ENCODE measurements around the gene KCNQ1. TPM values are rescaled to one million over a fixed set of nuclear protein-coding genes. Genes with fewer than 3 reads are reported as not detected.

Gene KCNQ1
- total and polyA plus RNA-seq, 2 of the 13 experiments (the other 11 are each of a cell fraction or from before 2014, with no cell fraction given), result 0.02 to 0.08 TPM

DNA sequence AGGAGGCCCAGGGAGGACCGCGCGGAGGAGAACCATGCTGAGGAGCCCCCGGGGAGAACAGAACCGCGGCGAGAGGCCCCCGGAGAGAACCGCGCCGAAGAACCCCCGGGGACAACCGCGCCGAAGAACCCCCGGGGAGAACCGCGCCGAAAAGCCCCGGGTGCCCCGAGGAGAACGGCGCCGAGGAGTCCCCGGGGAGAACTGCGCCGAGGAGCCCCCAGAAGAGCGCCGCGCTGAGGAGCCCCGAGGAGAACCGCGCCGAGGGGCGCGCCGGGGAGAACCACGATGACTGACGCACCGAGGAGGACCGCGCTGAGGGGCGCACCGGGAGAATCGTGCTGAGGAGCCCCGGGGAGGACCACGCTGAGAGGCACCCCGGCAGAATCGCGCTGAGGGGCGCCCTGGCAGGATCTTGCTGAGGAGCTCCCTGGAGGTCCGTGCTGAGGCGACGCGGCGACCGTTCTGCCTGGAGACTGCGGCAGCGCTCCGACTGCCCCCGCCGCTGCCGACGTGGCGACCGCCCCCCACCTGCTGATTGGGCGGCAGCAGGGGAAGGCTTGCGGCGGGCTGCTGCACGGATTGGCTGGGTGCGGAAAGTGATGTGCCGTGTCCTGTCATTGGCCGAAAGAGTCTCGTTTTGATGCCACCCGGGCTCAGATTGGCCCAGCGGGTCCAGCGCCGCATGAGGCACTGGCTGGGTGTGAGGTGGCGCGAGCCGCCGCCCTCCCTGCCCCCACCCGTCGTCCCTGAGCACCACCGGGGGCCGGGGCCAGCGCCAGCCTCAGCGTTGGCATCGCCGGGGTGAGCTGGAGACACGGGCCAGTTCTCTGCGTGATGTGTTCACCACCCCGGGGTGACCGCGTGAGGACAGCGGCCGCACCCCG lies 255.0 kb downstream of the KCNQ1 start, which contains the start of gene KCNQ1OT1 (continued):
- TF ChIP-seq, protein P1, sequence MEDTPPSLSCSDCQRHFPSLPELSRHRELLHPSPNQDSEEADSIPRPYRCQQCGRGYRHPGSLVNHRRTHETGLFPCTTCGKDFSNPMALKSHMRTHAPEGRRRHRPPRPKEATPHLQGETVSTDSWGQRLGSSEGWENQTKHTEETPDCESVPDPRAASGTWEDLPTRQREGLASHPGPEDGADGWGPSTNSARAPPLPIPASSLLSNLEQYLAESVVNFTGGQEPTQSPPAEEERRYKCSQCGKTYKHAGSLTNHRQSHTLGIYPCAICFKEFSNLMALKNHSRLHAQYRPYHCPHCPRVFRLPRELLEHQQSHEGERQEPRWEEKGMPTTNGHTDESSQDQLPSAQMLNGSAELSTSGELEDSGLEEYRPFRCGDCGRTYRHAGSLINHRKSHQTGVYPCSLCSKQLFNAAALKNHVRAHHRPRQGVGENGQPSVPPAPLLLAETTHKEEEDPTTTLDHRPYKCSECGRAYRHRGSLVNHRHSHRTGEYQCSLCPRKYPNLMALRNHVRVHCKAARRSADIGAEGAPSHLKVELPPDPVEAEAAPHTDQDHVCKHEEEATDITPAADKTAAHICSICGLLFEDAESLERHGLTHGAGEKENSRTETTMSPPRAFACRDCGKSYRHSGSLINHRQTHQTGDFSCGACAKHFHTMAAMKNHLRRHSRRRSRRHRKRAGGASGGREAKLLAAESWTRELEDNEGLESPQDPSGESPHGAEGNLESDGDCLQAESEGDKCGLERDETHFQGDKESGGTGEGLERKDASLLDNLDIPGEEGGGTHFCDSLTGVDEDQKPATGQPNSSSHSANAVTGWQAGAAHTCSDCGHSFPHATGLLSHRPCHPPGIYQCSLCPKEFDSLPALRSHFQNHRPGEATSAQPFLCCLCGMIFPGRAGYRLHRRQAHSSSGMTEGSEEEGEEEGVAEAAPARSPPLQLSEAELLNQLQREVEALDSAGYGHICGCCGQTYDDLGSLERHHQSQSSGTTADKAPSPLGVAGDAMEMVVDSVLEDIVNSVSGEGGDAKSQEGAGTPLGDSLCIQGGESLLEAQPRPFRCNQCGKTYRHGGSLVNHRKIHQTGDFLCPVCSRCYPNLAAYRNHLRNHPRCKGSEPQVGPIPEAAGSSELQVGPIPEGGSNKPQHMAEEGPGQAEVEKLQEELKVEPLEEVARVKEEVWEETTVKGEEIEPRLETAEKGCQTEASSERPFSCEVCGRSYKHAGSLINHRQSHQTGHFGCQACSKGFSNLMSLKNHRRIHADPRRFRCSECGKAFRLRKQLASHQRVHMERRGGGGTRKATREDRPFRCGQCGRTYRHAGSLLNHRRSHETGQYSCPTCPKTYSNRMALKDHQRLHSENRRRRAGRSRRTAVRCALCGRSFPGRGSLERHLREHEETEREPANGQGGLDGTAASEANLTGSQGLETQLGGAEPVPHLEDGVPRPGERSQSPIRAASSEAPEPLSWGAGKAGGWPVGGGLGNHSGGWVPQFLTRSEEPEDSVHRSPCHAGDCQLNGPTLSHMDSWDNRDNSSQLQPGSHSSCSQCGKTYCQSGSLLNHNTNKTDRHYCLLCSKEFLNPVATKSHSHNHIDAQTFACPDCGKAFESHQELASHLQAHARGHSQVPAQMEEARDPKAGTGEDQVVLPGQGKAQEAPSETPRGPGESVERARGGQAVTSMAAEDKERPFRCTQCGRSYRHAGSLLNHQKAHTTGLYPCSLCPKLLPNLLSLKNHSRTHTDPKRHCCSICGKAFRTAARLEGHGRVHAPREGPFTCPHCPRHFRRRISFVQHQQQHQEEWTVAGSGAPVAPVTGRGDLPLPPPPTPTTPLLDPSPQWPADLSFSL (CRISPR knock-in tag; IDR thresholded peaks at IDR 0.05), result peak; percentile 50; the same call in 1 of the 2 replicates
- peak; percentile 89 for TF ChIP-seq ZNF317 (CRISPR knock-in tag; IDR thresholded peaks at IDR 0.05)
- TF ChIP-seq PPARG (CRISPR knock-in tag; conservative IDR thresholded peaks at IDR 0.05), result peak; percentile 6; the same call in 1 of the 2 replicates
- TF ChIP-seq NRL (CRISPR knock-in tag; IDR thresholded peaks at IDR 0.05; ENCODE audit: borderline replicate concordance), result peak; percentile 92; the same call in 1 of the 2 replicates
- TF ChIP-seq SNAPC4 (CRISPR knock-in tag; IDR thresholded peaks at IDR 0.05), result peak; percentile 44; the same call in 1 of the 2 replicates
- no peak for TF ChIP-seq NBN (conservative IDR thresholded peaks at IDR 0.05)
- TF ChIP-seq BHLHE40 (IDR thresholded peaks at IDR 0.05; ENCODE audit: low read length), result 0 out of 2 replicates have a peak, but pooled peaks have one; percentile 2
- TF ChIP-seq DRAP1 (CRISPR knock-in tag; IDR thresholded peaks at IDR 0.05), result peak; percentile 99
- no peak for TF ChIP-seq KDM4B (CRISPR knock-in tag; IDR thresholded peaks at IDR 0.05)
- TF ChIP-seq RBM22 (optimal IDR thresholded peaks at IDR 0.05; ENCODE audit: low read length), result no peak
- peak; percentile 78 for TF ChIP-seq KAT8 (CRISPR knock-in tag; IDR thresholded peaks at IDR 0.05)
- TF ChIP-seq GZF1 (CRISPR knock-in tag; IDR thresholded peaks at IDR 0.05), result no peak
- peak; percentile 81 for TF ChIP-seq ISL2 (CRISPR knock-in tag; IDR thresholded peaks at IDR 0.05)
- TF ChIP-seq ZNF652 (CRISPR knock-in tag; IDR thresholded peaks at IDR 0.05; ENCODE audit: borderline replicate concordance, low read depth), result peak; percentile 27; the same call in 1 of the 2 replicates
- TF ChIP-seq, protein P2, sequence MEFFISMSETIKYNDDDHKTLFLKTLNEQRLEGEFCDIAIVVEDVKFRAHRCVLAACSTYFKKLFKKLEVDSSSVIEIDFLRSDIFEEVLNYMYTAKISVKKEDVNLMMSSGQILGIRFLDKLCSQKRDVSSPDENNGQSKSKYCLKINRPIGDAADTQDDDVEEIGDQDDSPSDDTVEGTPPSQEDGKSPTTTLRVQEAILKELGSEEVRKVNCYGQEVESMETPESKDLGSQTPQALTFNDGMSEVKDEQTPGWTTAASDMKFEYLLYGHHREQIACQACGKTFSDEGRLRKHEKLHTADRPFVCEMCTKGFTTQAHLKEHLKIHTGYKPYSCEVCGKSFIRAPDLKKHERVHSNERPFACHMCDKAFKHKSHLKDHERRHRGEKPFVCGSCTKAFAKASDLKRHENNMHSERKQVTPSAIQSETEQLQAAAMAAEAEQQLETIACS (CRISPR knock-in tag; IDR thresholded peaks at IDR 0.05), result peak; percentile 44; the same call in 1 of the 2 replicates
- TF ChIP-seq FOXA1 (IDR thresholded peaks at IDR 0.05), result no peak
- TF ChIP-seq FOXA1 (CRISPR knock-in tag; IDR thresholded peaks at IDR 0.05), result peak; percentile 30; the same call in 1 of the 2 replicates

All from HepG2 (cell line).